Muscle layer of colon (tissue), 2 donors: ENCODE data around the gene LIM2.
A peak's percentile ranks its signal among the peaks of the same experiment; 100 is the strongest.

ENCODE experiments used
- H3K27ac ChIP-seq: one replicate; pipeline ENCODE4 v1.7.0; 2013; ENCODE audit warnings: low read depth, mild to moderate bottlenecking, low read length, moderate library complexity
- H3K27me3 ChIP-seq, 2 donors: one replicate each; pipeline ENCODE4 v1.7.0; 2013; ENCODE audit warnings: low read length in 2 of 2, mild to moderate bottlenecking in 2 of 2; ENCODE audit not compliant: insufficient read depth in 2 of 2, control insufficient read depth in 1 of 2
- H3K36me3 ChIP-seq: one replicate; pipeline ENCODE4 v1.7.0; 2013; ENCODE audit warnings: mild to moderate bottlenecking, low read length; ENCODE audit not compliant: insufficient read depth
- H3K4me1 ChIP-seq: one replicate; pipeline ENCODE4 v1.7.0; 2013; ENCODE audit warnings: mild to moderate bottlenecking, low read length; ENCODE audit not compliant: insufficient read depth
- H3K4me3 ChIP-seq, 2 donors: one replicate each; pipeline ENCODE4 v1.7.0; 2013; ENCODE audit warnings: low read length in 2 of 2, low read depth in 1 of 2, mild to moderate bottlenecking in 1 of 2, moderate library complexity in 1 of 2
- H3K9ac ChIP-seq: one replicate; pipeline ENCODE4 v1.7.0; 2013; ENCODE audit warnings: low read length
- H3K9me3 ChIP-seq: one replicate; pipeline ENCODE4 v1.7.0; 2013; ENCODE audit warnings: mild to moderate bottlenecking, low read length
- donor health status: abdominal sarcoma.
- donor health status: Adenocarcinoma of cecum.

Gene LIM2

GRCh38 chr19:51394050-51394836, 6.5 kb upstream of the LIM2 start:
- peak overlapping the region; percentile 42 for H3K27ac ChIP-seq
- no peaks in the 10 kb centered on the region for H3K36me3 ChIP-seq
- no peak overlapping the region for H3K9ac ChIP-seq
- H3K4me3 ChIP-seq = peak overlapping the region; percentile 49 to 78
- H3K9me3 ChIP-seq = no peaks in the 10 kb centered on the region
- peaks cover 11% of the 10 kb centered on the region for H3K4me1 ChIP-seq
- no peaks in the 10 kb centered on the region for H3K27me3 ChIP-seq

DNA sequence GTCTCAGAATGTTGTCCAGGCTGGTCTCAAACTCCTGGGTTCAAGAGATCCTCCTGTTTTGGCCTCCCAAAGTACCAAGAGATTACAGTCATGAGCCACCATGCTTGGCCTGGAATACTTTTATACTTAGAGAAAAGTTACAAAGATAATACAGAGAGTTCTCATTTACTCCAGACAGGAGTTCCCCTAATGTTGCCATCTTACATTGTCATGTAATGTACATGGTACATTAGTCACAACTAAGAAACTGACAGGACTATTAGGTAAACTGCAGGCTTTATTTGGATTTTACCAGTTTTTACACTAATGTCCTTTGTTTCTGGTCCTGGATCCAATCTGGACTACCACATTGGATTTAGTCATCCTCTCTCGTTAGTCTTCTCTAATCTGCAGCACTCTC, 4.9 kb upstream of the LIM2 start:
- no peaks in the 10 kb centered on the region for H3K9me3 ChIP-seq
- no peaks in the 10 kb centered on the region for H3K36me3 ChIP-seq
- no peak overlapping the region for H3K4me3 ChIP-seq
- H3K27me3 ChIP-seq = no peaks in the 10 kb centered on the region
- no peak overlapping the region for H3K27ac ChIP-seq
- H3K4me1 ChIP-seq = peaks cover 11% of the 10 kb centered on the region
- H3K9ac ChIP-seq = no peak overlapping the region

GRCh38 chr19:51391073-51391611, 3.4 kb upstream of the LIM2 start:
- Histone ChIP-seq H3K9ac (no peak overlapping the region), H3K4me3 (no peak overlapping the region), H3K9me3 (no peaks in the 10 kb centered on the region), H3K27me3 (no peaks in the 10 kb centered on the region), H3K27ac (no peak overlapping the region), H3K4me1 (peaks cover 11% of the 10 kb centered on the region), H3K36me3 (no peaks in the 10 kb centered on the region)

DNA sequence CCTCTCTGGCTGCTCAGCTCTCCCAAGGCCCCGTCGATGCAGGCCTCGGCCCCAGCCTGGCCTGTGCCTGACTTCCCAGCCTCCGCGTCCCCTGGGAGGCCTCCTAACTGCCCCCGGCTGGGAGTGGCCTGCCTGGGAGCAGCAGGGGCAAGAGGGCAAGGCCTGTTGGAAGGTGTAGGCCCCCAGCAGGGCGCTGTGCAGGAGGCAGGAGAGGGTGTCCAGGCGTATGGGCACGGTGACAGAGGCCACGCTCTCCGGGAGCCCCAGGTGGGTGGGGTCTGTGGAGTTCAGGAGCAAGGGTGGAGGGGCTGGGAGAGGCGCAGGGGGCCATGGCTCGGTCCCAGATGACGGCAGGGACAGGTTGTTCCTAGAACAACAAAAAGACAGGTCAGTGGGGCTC, 1.4 kb upstream of the LIM2 start:
- H3K4me3 ChIP-seq = no peak overlapping the region
- no peak overlapping the region for H3K27ac ChIP-seq
- no peaks in the 10 kb centered on the region for H3K9me3 ChIP-seq
- no peaks in the 10 kb centered on the region for H3K36me3 ChIP-seq
- no peaks in the 10 kb centered on the region for H3K27me3 ChIP-seq
- H3K9ac ChIP-seq = no peak overlapping the region
- H3K4me1 ChIP-seq = peaks cover 5% of the 10 kb centered on the region

- Histone ChIP-seq H3K27me3 (no peaks in the 10 kb centered on the region), H3K27ac (no peak overlapping the region), H3K9ac (no peak overlapping the region), H3K4me1 (no peaks in the 10 kb centered on the region), H3K9me3 (no peaks in the 10 kb centered on the region), H3K4me3 (no peak overlapping the region), H3K36me3 (no peaks in the 10 kb centered on the region)
These were observed 773 bp downstream of the LIM2 start for GRCh38 chr19:51386882-51387520.

- Histone ChIP-seq H3K36me3 (no peaks in the 10 kb centered on the region), H3K27me3 (no peaks in the 10 kb centered on the region), H3K9ac (no peak overlapping the region), H3K27ac (no peak overlapping the region), H3K9me3 (no peaks in the 10 kb centered on the region), H3K4me3 (no peak overlapping the region), H3K4me1 (no peaks in the 10 kb centered on the region)
These were observed 5.8 kb downstream of the LIM2 start for GRCh38 chr19:51382004-51382403.

DNA sequence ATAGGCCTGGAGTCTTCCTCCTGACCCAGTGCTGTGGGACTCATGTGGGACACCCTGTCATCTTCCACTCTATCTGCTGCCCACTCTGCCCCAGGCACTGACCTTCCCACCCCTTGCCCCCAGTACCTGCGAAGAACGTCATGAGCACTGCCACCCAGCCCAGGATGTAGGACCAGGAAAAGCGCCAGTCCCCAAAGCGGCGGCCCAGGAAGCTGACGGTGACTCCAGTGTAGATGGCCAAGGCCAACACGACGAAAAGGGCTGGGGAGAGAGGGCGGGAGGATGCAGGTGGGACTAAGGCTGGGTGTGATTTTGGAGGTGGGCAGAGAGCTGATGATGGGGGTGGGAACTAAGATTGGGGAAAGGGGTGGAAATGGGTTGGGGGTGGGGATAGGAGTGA, 7.4 kb downstream of the LIM2 start:
- Histone ChIP-seq H3K4me1 (no peaks in the 10 kb centered on the region), H3K9ac (no peak overlapping the region), H3K27me3 (no peaks in the 10 kb centered on the region), H3K9me3 (no peaks in the 10 kb centered on the region), H3K4me3 (no peak overlapping the region), H3K27ac (no peak overlapping the region), H3K36me3 (no peaks in the 10 kb centered on the region)

- H3K4me1 ChIP-seq = no peaks in the 10 kb centered on the region
- H3K27me3 ChIP-seq = no peaks in the 10 kb centered on the region
- no peak overlapping the region for H3K9ac ChIP-seq
- no peaks in the 10 kb centered on the region for H3K9me3 ChIP-seq
- H3K27ac ChIP-seq = no peak overlapping the region
- H3K36me3 ChIP-seq = no peaks in the 10 kb centered on the region
- H3K4me3 ChIP-seq = no peak overlapping the region
These were observed 10.4 kb downstream of the LIM2 start for GRCh38 chr19:51377422-51377821.

- no peaks in the 10 kb centered on the region for H3K27me3 ChIP-seq
- no peaks in the 10 kb centered on the region for H3K9me3 ChIP-seq
- no peaks in the 10 kb centered on the region for H3K4me1 ChIP-seq
- H3K9ac ChIP-seq = no peak overlapping the region
- H3K27ac ChIP-seq = no peak overlapping the region
- H3K36me3 ChIP-seq = no peaks in the 10 kb centered on the region
- no peak overlapping the region for H3K4me3 ChIP-seq
These were observed 12.1 kb downstream of the LIM2 start for GRCh38 chr19:51375504-51376221.

- Histone ChIP-seq H3K9me3 (no peaks in the 10 kb centered on the region), H3K27ac (no peak within 1 kb of the TSS), H3K27me3 (no peaks in the 10 kb centered on the region), H3K9ac (no peak within 1 kb of the TSS), H3K4me1 (peaks cover 6% of the 10 kb centered on the region), H3K36me3 (no peaks in the 10 kb centered on the region), H3K4me3 (no peak within 1 kb of the TSS)
These were observed 14.9 kb downstream of the LIM2 start, which contains the start of gene NKG7 for GRCh38 chr19:51372649-51373504. TSS of gene NKG7 (minus strand) at chr19:51372654. CDS start at chr19:51372535, 119 bp downstream.
